MM.1S (cell line): Measurements from ENCODE around the gene MANBA.

Experiments used
- DNase-seq: peaks from one replicate; pipeline ENCODE4 v3.0.0-alpha.2; 2015
- H2AFZ ChIP-seq: fragments of 300-600 bp; sonication (generic); 2 replicates; pipeline ENCODE4 v1.6.0; 2016; ENCODE audit warnings: antibody characterized with exemption, low read length
- H3F3A ChIP-seq: fragments of 300-600 bp; sonication (generic); 2 replicates; pipeline ENCODE4 v1.6.1; 2016; ENCODE audit warnings: mild to moderate bottlenecking, antibody characterized with exemption, low read length, moderate library complexity, mixed read lengths; ENCODE audit not compliant: insufficient read depth
- H3K27ac ChIP-seq: fragments of 300-600 bp; sonication (generic); 2 replicates; pipeline ENCODE4 v1.5.1; 2016; ENCODE audit warnings: mild to moderate bottlenecking, low read length
- H3K27me3 ChIP-seq: fragments of 300-600 bp; sonication (generic); replicated peaks from 2 replicates; pipeline ENCODE4 v1.6.0; 2016; ENCODE audit warnings: low read length; ENCODE audit not compliant: insufficient read depth
- H3K36me3 ChIP-seq: fragments of 300-600 bp; sonication (generic); replicated peaks from 2 replicates; pipeline ENCODE4 v1.6.1; 2016; ENCODE audit warnings: mild to moderate bottlenecking, low read length, mixed read lengths; ENCODE audit not compliant: insufficient read depth
- H3K4me1 ChIP-seq: fragments of 300-600 bp; sonication (generic); 2 replicates; pipeline ENCODE4 v1.6.1; 2016; ENCODE audit warnings: low read length, mixed read lengths
- H3K4me2 ChIP-seq: fragments of 300-600 bp; sonication (generic); 2 replicates; pipeline ENCODE4 v1.6.0; 2016; ENCODE audit warnings: low read depth, low read length
- H3K4me3 ChIP-seq: fragments of 300-600 bp; sonication (generic); 2 replicates; pipeline ENCODE4 v1.5.1; 2016; ENCODE audit warnings: low read length, mixed read lengths
- H3K79me2 ChIP-seq: fragments of 300-600 bp; sonication (generic); 2 replicates; pipeline ENCODE4 v1.6.1; 2016; ENCODE audit warnings: mixed run types, low read length, mixed read lengths
- H3K9ac ChIP-seq: fragments of 300-600 bp; sonication (generic); 2 replicates; pipeline ENCODE4 v1.6.1; 2016; ENCODE audit warnings: low read length, mixed read lengths
- H3K9me2 ChIP-seq: fragments of 300-600 bp; sonication (generic); replicated peaks from 2 replicates; pipeline ENCODE4 v1.6.1; 2016; ENCODE audit warnings: mild to moderate bottlenecking, low read length, mixed read lengths; ENCODE audit not compliant: insufficient read depth
- H3K9me3 ChIP-seq: fragments of 300-600 bp; sonication (generic); replicated peaks from 2 replicates; pipeline ENCODE4 v1.6.1; 2016; ENCODE audit warnings: mild to moderate bottlenecking, low read length, mixed read lengths; ENCODE audit not compliant: insufficient read depth
- H4K20me1 ChIP-seq: fragments of 300-600 bp; sonication (generic); 2 replicates; pipeline ENCODE4 v1.6.1; 2016; ENCODE audit warnings: mild to moderate bottlenecking, low read length, moderate library complexity, mixed read lengths; ENCODE audit not compliant: insufficient read depth
- CTCF ChIP-seq: fragments of 300-600 bp; sonication (generic); IDR thresholded peaks from 2 replicates; pipeline ENCODE4 v1.5.1; 2016; ENCODE audit warnings: antibody characterized with exemption, low read length, mixed read lengths
- EZH2 ChIP-seq: fragments of 300-600 bp; sonication (generic); optimal IDR thresholded peaks from 2 replicates; pipeline ENCODE3; 2017; ENCODE audit warnings: low read depth, mild to moderate bottlenecking, antibody characterized with exemption, low read length, mixed read lengths
- EZH2phosphoT487 ChIP-seq: fragments of 300-600 bp; sonication (generic); IDR thresholded peaks from 2 replicates; pipeline ENCODE4 v1.6.1; 2018; ENCODE audit warnings: antibody characterized with exemption, low read length

Gene MANBA

GRCh38 chr4:102608190-102608589 lies 152.6 kb downstream of the MANBA start:
- H3K4me3 ChIP-seq = no peak overlapping the region
- peaks cover 22% of the 10 kb centered on the region for H3K4me1 ChIP-seq
- DNase-seq = no peak
- no peak for TF ChIP-seq EZH2
- no peak for TF ChIP-seq CTCF
- TF ChIP-seq EZH2phosphoT487 = no peak
- no peak overlapping the region for H3K27ac ChIP-seq
- H3K27me3 ChIP-seq = no peaks in the 10 kb centered on the region
- H3K4me2 ChIP-seq = no peak overlapping the region
- H3K9me3 ChIP-seq = no peaks in the 10 kb centered on the region
- peaks cover 17% of the 10 kb centered on the region for H3F3A ChIP-seq
- H2AFZ ChIP-seq = no peak overlapping the region
- no peak overlapping the region for H3K9ac ChIP-seq
- H4K20me1 ChIP-seq = no peaks in the 10 kb centered on the region
- peaks cover 11% of the 10 kb centered on the region; the same call in 1 of the 2 replicates for H3K36me3 ChIP-seq
- no peaks in the 10 kb centered on the region for H3K9me2 ChIP-seq
- H3K79me2 ChIP-seq = 0 out of 2 replicates have a peak, but pooled peaks cover 2% of the 10 kb centered on the region

GRCh38 chr4:102606846-102607450 lies 153.8 kb downstream of the MANBA start:
- H3K27me3 ChIP-seq = no peaks in the 10 kb centered on the region
- H3K9ac ChIP-seq = no peak overlapping the region
- TF ChIP-seq CTCF = no peak
- TF ChIP-seq EZH2 = no peak
- no peak for TF ChIP-seq EZH2phosphoT487
- H3K9me3 ChIP-seq = no peaks in the 10 kb centered on the region
- H3K27ac ChIP-seq = no peak overlapping the region
- H3K4me3 ChIP-seq = no peak overlapping the region
- peaks cover 5% of the 10 kb centered on the region for H3F3A ChIP-seq
- H3K36me3 ChIP-seq = peaks cover 15% of the 10 kb centered on the region; the same call in 1 of the 2 replicates
- H3K79me2 ChIP-seq = 0 out of 2 replicates have a peak, but pooled peaks cover 2% of the 10 kb centered on the region
- no peak overlapping the region for H3K4me2 ChIP-seq
- no peak overlapping the region for H2AFZ ChIP-seq
- DNase-seq = no peak
- H3K9me2 ChIP-seq = no peaks in the 10 kb centered on the region
- H3K4me1 ChIP-seq = peaks cover 9% of the 10 kb centered on the region
- no peaks in the 10 kb centered on the region for H4K20me1 ChIP-seq

GRCh38 chr4:102606261-102606660 lies 154.5 kb downstream of the MANBA start:
- H3K4me2 ChIP-seq = no peak overlapping the region
- peaks cover 15% of the 10 kb centered on the region for H3K36me3 ChIP-seq
- H3F3A ChIP-seq = no peaks in the 10 kb centered on the region; the same call in 1 of the 2 replicates
- no peaks in the 10 kb centered on the region for H4K20me1 ChIP-seq
- H3K9me3 ChIP-seq = no peaks in the 10 kb centered on the region
- no peak overlapping the region for H3K4me3 ChIP-seq
- TF ChIP-seq EZH2phosphoT487 (no peak), CTCF (no peak), EZH2 (no peak)
- no peak overlapping the region for H2AFZ ChIP-seq
- H3K4me1 ChIP-seq = peaks cover 2% of the 10 kb centered on the region
- DNase-seq = no peak
- no peak overlapping the region for H3K9ac ChIP-seq
- H3K27ac ChIP-seq = no peak overlapping the region
- 0 out of 2 replicates have a peak, but pooled peaks cover 2% of the 10 kb centered on the region for H3K79me2 ChIP-seq
- H3K9me2 ChIP-seq = no peaks in the 10 kb centered on the region
- H3K27me3 ChIP-seq = no peaks in the 10 kb centered on the region
